GM12801 (cell line): ENCODE measurements around the gene HECTD4.

ENCODE experiments used
- CTCF ChIP-seq: IDR thresholded peaks from one replicate; pipeline ENCODE4 v1.5.1; 2011; ENCODE audit warnings: control low read depth; ENCODE audit not compliant: insufficient read length; ENCODE audit errors: extremely low read depth

HECTD4 gene

GRCh38 chr12:112422531-112422930 is 40.3 kb upstream of the HECTD4 start:
- no peak for TF ChIP-seq CTCF

- TF ChIP-seq CTCF = no peak
These were observed 39.1 kb upstream of the HECTD4 start for GRCh38 chr12:112421363-112421762.

- no peak for TF ChIP-seq CTCF
These were observed 38.5 kb upstream of the HECTD4 start for GRCh38 chr12:112420740-112421139.

GRCh38 chr12:112419297-112420133 is 37.3 kb upstream of the HECTD4 start:
- no peak for TF ChIP-seq CTCF

- TF ChIP-seq CTCF = no peak
These were observed 36.5 kb upstream of the HECTD4 start, which contains the start of gene PTPN11 for GRCh38 chr12:112418608-112419296. TSS of gene PTPN11 (plus strand) at chr12:112418947. CDS start at chr12:112419112, 165 bp downstream.

- no peak for TF ChIP-seq CTCF
These were observed 36.0 kb upstream of the HECTD4 start for GRCh38 chr12:112418273-112418607.

GRCh38 chr12:112413855-112414625 is 31.8 kb upstream of the HECTD4 start:
- no peak for TF ChIP-seq CTCF
